GM23338 (cell line): Measurements from ENCODE around the gene NID1. TPM values are rescaled to one million over a fixed set of nuclear protein-coding genes. Genes with fewer than 3 reads are reported as not detected.

Experiments used
- ATAC-seq: fragments of 200-7000 bp; cut with Tn5 transposase; 3 replicates; pipeline ENCODE4 v1.9.1; 2020
- DNase-seq: peaks from one replicate; pipeline ENCODE4 v3.0.0-alpha.2; 2015; ENCODE audit warnings: low spot score
- H2AFZ ChIP-seq: fragments of 200-600 bp; sonication (generic); 2 replicates; pipeline ENCODE4 v1.8.0; 2016; ENCODE audit warnings: antibody characterized with exemption, mild to moderate bottlenecking, moderate library complexity
- H3F3A ChIP-seq: fragments of 200-600 bp; sonication (generic); replicated peaks from 2 replicates; pipeline ENCODE4 v1.8.0; 2017; ENCODE audit warnings: antibody characterized with exemption, mixed run types, low read depth
- H3K27ac ChIP-seq: fragments of 200-600 bp; sonication (generic); 2 replicates; pipeline ENCODE4 v1.6.1; 2016; ENCODE audit warnings: low read depth
- H3K27me3 ChIP-seq: fragments of 200-600 bp; sonication (generic); 2 replicates; pipeline ENCODE4 v1.8.0; 2016; ENCODE audit warnings: mild to moderate bottlenecking, mixed run types, moderate library complexity; ENCODE audit not compliant: insufficient read depth
- H3K36me3 ChIP-seq: fragments of 200-600 bp; sonication (generic); 2 replicates; pipeline ENCODE4 v1.8.0; 2016; ENCODE audit warnings: mild to moderate bottlenecking; ENCODE audit not compliant: insufficient read depth
- H3K4me1 ChIP-seq: fragments of 200-600 bp; sonication (generic); 2 replicates; pipeline ENCODE4 v1.8.0; 2016; ENCODE audit warnings: mild to moderate bottlenecking, moderate library complexity; ENCODE audit not compliant: insufficient read depth
- H3K4me2 ChIP-seq: fragments of 200-600 bp; sonication (generic); 2 replicates; pipeline ENCODE4 v1.7.1; 2017; ENCODE audit warnings: mixed run types
- H3K4me3 ChIP-seq: fragments of 200-600 bp; sonication (generic); 2 replicates; pipeline ENCODE4 v1.6.1; 2016; ENCODE audit warnings: mixed run types
- H3K79me2 ChIP-seq: fragments of 200-600 bp; sonication (generic); replicated peaks from 2 replicates; pipeline ENCODE4 v1.8.0; 2017; ENCODE audit warnings: mild to moderate bottlenecking; ENCODE audit not compliant: insufficient read depth
- H3K9me2 ChIP-seq: fragments of 200-600 bp; sonication (generic); 2 replicates; pipeline ENCODE4 v1.8.0; 2017; ENCODE audit not compliant: insufficient read depth
- H4K20me1 ChIP-seq: fragments of 200-600 bp; sonication (generic); replicated peaks from 2 replicates; pipeline ENCODE4 v1.8.0; 2017; ENCODE audit warnings: mild to moderate bottlenecking; ENCODE audit not compliant: insufficient read depth
- H3K27ac Mint-ChIP-seq: 2 replicates; pipeline ENCODE4 v1.8.0; 2020; ENCODE audit warnings: inconsistent platforms, mild to moderate bottlenecking, moderate library complexity, mixed read lengths
- H3K27me3 Mint-ChIP-seq: 3 replicates; pipeline ENCODE4 v1.8.0; 2022; ENCODE audit warnings: low read depth, mild to moderate bottlenecking, moderate library complexity, mixed read lengths, inconsistent platforms; ENCODE audit not compliant: insufficient read depth, poor library complexity
- H3K36me3 Mint-ChIP-seq: 3 replicates; pipeline ENCODE4 v1.8.0; 2021; ENCODE audit warnings: low read depth, mild to moderate bottlenecking, inconsistent platforms, moderate library complexity, mixed read lengths
- H3K4me1 Mint-ChIP-seq: 3 replicates; pipeline ENCODE4 v1.8.0; 2020; ENCODE audit warnings: mild to moderate bottlenecking, inconsistent platforms, mixed read lengths
- H3K4me3 Mint-ChIP-seq: 3 replicates; pipeline ENCODE4 v1.8.0; 2021; ENCODE audit warnings: moderate library complexity, mild to moderate bottlenecking, inconsistent platforms, mixed read lengths
- H3K9me3 Mint-ChIP-seq: 3 replicates; pipeline ENCODE4 v1.8.0; 2020; ENCODE audit warnings: moderate library complexity, mild to moderate bottlenecking, inconsistent platforms, mixed read lengths
- CREB1 ChIP-seq: fragments of 250-450 bp; sonication (Bioruptor Pico); IDR thresholded peaks from 2 replicates; pipeline ENCODE4 v1.5.0; 2020; ENCODE audit warnings: low read depth, mild to moderate bottlenecking, moderate library complexity
- ETS1 ChIP-seq: IDR thresholded peaks from 2 replicates; pipeline ENCODE4 v1.6.1; 2016; ENCODE audit warnings: antibody characterized with exemption
- JUNB ChIP-seq: IDR thresholded peaks from one replicate; pipeline ENCODE4 v1.6.1; 2016; ENCODE audit warnings: antibody characterized with exemption; ENCODE audit not compliant: unreplicated experiment
- POLR2AphosphoS5 ChIP-seq: IDR thresholded peaks from 2 replicates; pipeline ENCODE4 v1.6.1; 2016; ENCODE audit warnings: antibody characterized with exemption, low read depth
- STAT1 ChIP-seq: IDR thresholded peaks from one replicate; pipeline ENCODE4 v1.6.1; 2016; ENCODE audit warnings: antibody characterized with exemption; ENCODE audit not compliant: unreplicated experiment
- ZNF331 ChIP-seq: fragments of 250-450 bp; sonication (Bioruptor Pico); IDR thresholded peaks from 2 replicates; pipeline ENCODE4 v1.5.0; 2020; ENCODE audit warnings: low read depth, mild to moderate bottlenecking, moderate library complexity
- polyA plus RNA-seq: library from polyadenylated mRNA; unstranded; fragments of >200 nt; fragmentation: Nextera tagmentation; extraction: Ambion mirVana; gene quantifications from 2 replicates; pipeline ENCODE4 v1.2.1, GENCODE V29; 2016
- total RNA-seq: library from RNA; depleted of rRNA; stranded (reverse); fragments of >200 nt; shearing (Covaris generic); gene quantifications from 2 replicates; pipeline ENCODE4 v1.2.3, GENCODE V29; 2014
- TF ChIP-seq, protein P1 (sequence below): fragments of 250-450 bp; sonication (Bioruptor Pico); IDR thresholded peaks from 2 replicates; pipeline ENCODE4 v1.5.0; 2020; ENCODE audit warnings: mild to moderate bottlenecking, moderate library complexity
- TF ChIP-seq, protein P2 (sequence below), 2 experiments: fragments of 200-600 bp in 1 of 2; sonication (generic) in 1 of 2; conservative IDR thresholded peaks; 2 replicates each; pipeline versions ENCODE4 v1.5.1 to v1.6.1; 2016 to 2017; ENCODE audit warnings: antibody characterized with exemption in 2 of 2, low read depth in 2 of 2, mild to moderate bottlenecking in 2 of 2, moderate library complexity in 1 of 2
- TF ChIP-seq, protein P3 (sequence below): IDR thresholded peaks from one replicate; pipeline ENCODE4 v1.6.1; 2018; ENCODE audit warnings: antibody characterized with exemption; ENCODE audit not compliant: unreplicated experiment

Gene NID1
- total and polyA plus RNA-seq, 2 experiments from 2014 or later, result 7.1 to 32.5 TPM

GRCh38 chr1:236114076-236114747, 49.3 kb upstream of the NID1 start (continued):
- TF ChIP-seq, protein P1, sequence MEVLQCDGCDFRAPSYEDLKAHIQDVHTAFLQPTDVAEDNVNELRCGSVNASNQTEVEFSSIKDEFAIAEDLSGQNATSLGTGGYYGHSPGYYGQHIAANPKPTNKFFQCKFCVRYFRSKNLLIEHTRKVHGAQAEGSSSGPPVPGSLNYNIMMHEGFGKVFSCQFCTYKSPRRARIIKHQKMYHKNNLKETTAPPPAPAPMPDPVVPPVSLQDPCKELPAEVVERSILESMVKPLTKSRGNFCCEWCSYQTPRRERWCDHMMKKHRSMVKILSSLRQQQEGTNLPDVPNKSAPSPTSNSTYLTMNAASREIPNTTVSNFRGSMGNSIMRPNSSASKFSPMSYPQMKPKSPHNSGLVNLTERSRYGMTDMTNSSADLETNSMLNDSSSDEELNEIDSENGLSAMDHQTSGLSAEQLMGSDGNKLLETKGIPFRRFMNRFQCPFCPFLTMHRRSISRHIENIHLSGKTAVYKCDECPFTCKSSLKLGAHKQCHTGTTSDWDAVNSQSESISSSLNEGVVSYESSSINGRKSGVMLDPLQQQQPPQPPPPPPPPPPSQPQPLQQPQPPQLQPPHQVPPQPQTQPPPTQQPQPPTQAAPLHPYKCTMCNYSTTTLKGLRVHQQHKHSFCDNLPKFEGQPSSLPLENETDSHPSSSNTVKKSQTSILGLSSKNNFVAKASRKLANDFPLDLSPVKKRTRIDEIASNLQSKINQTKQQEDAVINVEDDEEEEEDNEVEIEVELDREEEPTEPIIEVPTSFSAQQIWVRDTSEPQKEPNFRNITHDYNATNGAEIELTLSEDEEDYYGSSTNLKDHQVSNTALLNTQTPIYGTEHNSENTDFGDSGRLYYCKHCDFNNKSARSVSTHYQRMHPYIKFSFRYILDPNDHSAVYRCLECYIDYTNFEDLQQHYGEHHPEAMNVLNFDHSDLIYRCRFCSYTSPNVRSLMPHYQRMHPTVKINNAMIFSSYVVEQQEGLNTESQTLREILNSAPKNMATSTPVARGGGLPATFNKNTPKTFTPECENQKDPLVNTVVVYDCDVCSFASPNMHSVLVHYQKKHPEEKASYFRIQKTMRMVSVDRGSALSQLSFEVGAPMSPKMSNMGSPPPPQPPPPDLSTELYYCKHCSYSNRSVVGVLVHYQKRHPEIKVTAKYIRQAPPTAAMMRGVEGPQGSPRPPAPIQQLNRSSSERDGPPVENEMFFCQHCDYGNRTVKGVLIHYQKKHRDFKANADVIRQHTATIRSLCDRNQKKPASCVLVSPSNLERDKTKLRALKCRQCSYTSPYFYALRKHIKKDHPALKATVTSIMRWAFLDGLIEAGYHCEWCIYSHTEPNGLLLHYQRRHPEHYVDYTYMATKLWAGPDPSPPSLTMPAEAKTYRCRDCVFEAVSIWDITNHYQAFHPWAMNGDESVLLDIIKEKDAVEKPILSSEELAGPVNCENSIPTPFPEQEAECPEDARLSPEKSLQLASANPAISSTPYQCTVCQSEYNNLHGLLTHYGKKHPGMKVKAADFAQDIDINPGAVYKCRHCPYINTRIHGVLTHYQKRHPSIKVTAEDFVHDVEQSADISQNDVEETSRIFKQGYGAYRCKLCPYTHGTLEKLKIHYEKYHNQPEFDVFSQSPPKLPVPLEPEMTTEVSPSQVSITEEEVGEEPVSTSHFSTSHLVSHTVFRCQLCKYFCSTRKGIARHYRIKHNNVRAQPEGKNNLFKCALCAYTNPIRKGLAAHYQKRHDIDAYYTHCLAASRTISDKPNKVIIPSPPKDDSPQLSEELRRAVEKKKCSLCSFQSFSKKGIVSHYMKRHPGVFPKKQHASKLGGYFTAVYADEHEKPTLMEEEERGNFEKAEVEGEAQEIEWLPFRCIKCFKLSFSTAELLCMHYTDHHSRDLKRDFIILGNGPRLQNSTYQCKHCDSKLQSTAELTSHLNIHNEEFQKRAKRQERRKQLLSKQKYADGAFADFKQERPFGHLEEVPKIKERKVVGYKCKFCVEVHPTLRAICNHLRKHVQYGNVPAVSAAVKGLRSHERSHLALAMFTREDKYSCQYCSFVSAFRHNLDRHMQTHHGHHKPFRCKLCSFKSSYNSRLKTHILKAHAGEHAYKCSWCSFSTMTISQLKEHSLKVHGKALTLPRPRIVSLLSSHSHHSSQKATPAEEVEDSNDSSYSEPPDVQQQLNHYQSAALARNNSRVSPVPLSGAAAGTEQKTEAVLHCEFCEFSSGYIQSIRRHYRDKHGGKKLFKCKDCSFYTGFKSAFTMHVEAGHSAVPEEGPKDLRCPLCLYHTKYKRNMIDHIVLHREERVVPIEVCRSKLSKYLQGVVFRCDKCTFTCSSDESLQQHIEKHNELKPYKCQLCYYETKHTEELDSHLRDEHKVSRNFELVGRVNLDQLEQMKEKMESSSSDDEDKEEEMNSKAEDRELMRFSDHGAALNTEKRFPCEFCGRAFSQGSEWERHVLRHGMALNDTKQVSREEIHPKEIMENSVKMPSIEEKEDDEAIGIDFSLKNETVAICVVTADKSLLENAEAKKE (CRISPR knock-in tag), result no peak
- no peak for TF ChIP-seq ZNF331 (CRISPR knock-in tag)

DNA sequence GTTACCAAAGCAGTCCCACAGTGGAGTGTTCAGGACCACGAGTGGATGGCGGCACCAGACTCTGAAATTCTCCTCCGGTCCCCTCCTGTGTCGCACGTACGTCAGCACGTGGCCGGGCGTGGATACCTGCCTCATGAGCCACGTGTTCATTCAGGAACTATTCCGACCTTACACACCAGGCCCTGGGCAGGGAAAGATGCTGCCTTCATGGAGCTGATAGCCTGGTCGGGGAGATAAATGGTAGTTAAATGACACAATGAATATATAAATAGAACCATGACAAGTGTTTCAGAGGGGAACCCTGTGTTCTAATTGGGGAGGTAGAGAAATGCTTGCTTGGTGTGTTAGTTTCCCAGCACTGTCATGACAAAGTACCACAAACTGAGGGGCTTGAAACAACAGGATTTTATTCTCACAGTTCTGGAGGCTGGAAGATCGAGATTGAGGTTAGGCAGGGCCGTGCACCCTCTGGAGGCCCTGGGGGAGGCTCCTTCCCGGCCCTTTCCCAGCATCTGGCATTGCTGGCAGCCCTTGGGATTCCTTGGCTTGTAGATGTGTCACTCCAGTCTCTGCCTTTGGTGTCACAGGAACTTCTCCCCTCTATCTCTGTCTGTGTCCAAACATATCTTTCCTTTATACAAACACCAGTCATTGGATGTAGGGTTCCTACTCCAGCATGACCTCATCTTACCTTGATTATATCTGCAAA, 48.6 kb upstream of the NID1 start:
- Histone ChIP-seq H3K4me2 (no peak overlapping the region), H3K4me1 (no peaks in the 10 kb centered on the region), H2AFZ (no peak overlapping the region), H3F3A (no peaks in the 10 kb centered on the region), H3K4me3 (no peak overlapping the region), H3K9me2 (no peaks in the 10 kb centered on the region), H4K20me1 (no peaks in the 10 kb centered on the region), H3K79me2 (no peaks in the 10 kb centered on the region), H3K27me3 (no peaks in the 10 kb centered on the region), H3K27ac (no peak overlapping the region), H3K36me3 (no peaks in the 10 kb centered on the region)
- peaks cover 3% of the 10 kb centered on the region; the same call in 2 of the 3 replicates for H3K4me1 Mint-ChIP-seq
- no peaks in the 10 kb centered on the region for H3K36me3 Mint-ChIP-seq
- DNase-seq (no peak), ATAC-seq (no peak)
- no peaks in the 10 kb centered on the region for H3K9me3 Mint-ChIP-seq
- H3K27me3 Mint-ChIP-seq, result peaks cover 4% of the 10 kb centered on the region
- no peak overlapping the region for H3K27ac Mint-ChIP-seq
- no peak overlapping the region for H3K4me3 Mint-ChIP-seq
- TF ChIP-seq CREB1 (CRISPR knock-in tag) (no peak), POLR2AphosphoS5 (no peak), ETS1 (no peak), JUNB (no peak), STAT1 (no peak)
- TF ChIP-seq, protein P2, sequence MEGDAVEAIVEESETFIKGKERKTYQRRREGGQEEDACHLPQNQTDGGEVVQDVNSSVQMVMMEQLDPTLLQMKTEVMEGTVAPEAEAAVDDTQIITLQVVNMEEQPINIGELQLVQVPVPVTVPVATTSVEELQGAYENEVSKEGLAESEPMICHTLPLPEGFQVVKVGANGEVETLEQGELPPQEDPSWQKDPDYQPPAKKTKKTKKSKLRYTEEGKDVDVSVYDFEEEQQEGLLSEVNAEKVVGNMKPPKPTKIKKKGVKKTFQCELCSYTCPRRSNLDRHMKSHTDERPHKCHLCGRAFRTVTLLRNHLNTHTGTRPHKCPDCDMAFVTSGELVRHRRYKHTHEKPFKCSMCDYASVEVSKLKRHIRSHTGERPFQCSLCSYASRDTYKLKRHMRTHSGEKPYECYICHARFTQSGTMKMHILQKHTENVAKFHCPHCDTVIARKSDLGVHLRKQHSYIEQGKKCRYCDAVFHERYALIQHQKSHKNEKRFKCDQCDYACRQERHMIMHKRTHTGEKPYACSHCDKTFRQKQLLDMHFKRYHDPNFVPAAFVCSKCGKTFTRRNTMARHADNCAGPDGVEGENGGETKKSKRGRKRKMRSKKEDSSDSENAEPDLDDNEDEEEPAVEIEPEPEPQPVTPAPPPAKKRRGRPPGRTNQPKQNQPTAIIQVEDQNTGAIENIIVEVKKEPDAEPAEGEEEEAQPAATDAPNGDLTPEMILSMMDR (conservative IDR thresholded peaks at IDR 0.05; ENCODE audit: low read depth in 2 of 2), result no peak
- TF ChIP-seq, protein P3, sequence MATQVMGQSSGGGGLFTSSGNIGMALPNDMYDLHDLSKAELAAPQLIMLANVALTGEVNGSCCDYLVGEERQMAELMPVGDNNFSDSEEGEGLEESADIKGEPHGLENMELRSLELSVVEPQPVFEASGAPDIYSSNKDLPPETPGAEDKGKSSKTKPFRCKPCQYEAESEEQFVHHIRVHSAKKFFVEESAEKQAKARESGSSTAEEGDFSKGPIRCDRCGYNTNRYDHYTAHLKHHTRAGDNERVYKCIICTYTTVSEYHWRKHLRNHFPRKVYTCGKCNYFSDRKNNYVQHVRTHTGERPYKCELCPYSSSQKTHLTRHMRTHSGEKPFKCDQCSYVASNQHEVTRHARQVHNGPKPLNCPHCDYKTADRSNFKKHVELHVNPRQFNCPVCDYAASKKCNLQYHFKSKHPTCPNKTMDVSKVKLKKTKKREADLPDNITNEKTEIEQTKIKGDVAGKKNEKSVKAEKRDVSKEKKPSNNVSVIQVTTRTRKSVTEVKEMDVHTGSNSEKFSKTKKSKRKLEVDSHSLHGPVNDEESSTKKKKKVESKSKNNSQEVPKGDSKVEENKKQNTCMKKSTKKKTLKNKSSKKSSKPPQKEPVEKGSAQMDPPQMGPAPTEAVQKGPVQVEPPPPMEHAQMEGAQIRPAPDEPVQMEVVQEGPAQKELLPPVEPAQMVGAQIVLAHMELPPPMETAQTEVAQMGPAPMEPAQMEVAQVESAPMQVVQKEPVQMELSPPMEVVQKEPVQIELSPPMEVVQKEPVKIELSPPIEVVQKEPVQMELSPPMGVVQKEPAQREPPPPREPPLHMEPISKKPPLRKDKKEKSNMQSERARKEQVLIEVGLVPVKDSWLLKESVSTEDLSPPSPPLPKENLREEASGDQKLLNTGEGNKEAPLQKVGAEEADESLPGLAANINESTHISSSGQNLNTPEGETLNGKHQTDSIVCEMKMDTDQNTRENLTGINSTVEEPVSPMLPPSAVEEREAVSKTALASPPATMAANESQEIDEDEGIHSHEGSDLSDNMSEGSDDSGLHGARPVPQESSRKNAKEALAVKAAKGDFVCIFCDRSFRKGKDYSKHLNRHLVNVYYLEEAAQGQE, result no peak
